Measurements from ENCODE around the gene CFAP46.

Gene CFAP46

DNA sequence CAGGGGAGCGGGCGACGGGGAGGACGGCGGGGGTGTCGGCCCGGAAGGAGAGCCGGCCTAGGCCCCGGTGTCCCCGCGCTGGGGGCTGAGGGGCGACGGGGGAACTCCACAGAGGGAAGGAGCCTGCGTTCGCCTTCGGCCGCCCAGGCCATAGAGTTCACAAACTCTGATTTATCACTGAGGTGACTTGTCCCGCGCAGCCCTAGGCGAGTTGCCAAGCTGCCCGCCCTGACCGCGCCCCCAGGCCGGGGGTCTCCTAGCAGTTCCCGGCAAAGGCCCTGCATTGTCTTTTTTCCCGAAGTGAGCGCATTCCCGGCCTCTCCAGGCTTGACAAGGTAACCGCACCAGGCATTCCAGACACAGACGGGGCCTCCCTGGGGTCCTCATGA lies 153.5 kb downstream of the CFAP46 start:
- Histone ChIP-seq H3K27me3 (ENCODE audit: insufficient read depth, low read length, poor library complexity, severe bottlenecking) (no peaks in the 10 kb centered on the region), H3K4me2 (ENCODE audit: low read depth, low read length, poor library complexity, severe bottlenecking) (no peak overlapping the region), H3K9me2 (replicated peaks; ENCODE audit: low read depth, low read length) (no peaks in the 10 kb centered on the region), H3K9ac (ENCODE audit: low read depth, low read length, poor library complexity, severe bottlenecking) (no peak overlapping the region), H3K79me2 (ENCODE audit: insufficient read depth, low read length) (no peaks in the 10 kb centered on the region), H3K36me3 (ENCODE audit: insufficient read depth, low read length) (no peaks in the 10 kb centered on the region), H3F3A (ENCODE audit: low read depth) (no peaks in the 10 kb centered on the region), H4K20me1 (ENCODE audit: insufficient read depth, low read length, poor library complexity, severe bottlenecking) (no peaks in the 10 kb centered on the region), H2AFZ (ENCODE audit: low read length) (no peak overlapping the region), H3K4me1 (ENCODE audit: insufficient read depth, low read length, poor library complexity, severe bottlenecking) (no peaks in the 10 kb centered on the region), H3K9me3 (ENCODE audit: insufficient read depth, low read depth, low read length) (no peaks in the 10 kb centered on the region), H3K4me3 (ENCODE audit: low read length, poor library complexity, severe bottlenecking) (no peak overlapping the region)
- TF ChIP-seq, protein P1, sequence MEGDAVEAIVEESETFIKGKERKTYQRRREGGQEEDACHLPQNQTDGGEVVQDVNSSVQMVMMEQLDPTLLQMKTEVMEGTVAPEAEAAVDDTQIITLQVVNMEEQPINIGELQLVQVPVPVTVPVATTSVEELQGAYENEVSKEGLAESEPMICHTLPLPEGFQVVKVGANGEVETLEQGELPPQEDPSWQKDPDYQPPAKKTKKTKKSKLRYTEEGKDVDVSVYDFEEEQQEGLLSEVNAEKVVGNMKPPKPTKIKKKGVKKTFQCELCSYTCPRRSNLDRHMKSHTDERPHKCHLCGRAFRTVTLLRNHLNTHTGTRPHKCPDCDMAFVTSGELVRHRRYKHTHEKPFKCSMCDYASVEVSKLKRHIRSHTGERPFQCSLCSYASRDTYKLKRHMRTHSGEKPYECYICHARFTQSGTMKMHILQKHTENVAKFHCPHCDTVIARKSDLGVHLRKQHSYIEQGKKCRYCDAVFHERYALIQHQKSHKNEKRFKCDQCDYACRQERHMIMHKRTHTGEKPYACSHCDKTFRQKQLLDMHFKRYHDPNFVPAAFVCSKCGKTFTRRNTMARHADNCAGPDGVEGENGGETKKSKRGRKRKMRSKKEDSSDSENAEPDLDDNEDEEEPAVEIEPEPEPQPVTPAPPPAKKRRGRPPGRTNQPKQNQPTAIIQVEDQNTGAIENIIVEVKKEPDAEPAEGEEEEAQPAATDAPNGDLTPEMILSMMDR (conservative IDR thresholded peaks at IDR 0.05; ENCODE audit: low read length): no peak
- TF ChIP-seq EZH2phosphoT487 (IDR thresholded peaks at IDR 0.05; ENCODE audit: borderline replicate concordance): no peak

DNA sequence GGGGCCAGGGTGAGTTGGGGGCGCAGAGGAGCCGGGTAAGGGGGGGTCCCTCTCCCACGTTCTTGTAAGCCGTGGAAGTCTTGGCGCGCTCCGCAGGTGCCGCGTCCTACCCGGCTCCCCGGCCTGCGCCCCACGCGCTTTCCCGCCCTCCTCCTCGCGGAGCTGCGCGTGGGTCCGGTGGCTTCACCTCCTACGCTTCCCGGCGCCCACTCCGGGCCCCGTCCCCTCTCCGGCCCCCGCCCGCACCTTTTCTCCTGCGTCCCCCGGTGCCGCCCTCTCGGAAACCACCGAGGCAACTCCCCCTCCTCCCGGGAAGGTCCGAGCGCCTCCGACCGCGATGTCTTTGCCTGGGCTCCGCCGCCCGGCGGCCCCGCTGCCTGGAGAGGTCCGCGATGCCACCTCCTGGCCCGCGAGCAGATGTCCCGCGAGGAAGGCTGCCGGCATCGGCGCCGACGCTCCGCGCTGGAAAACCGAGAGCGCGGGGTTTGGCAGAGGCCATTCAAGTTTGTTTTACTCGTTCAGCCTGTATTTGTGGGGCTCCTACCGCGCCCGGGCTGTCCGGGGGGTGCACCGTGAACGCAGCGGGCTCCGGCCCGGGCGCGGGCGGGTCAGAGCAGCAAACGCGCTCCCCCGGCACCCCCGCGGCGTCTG lies 154.1 kb downstream of the CFAP46 start:
- Histone ChIP-seq H3K4me1 (ENCODE audit: insufficient read depth, low read length, poor library complexity, severe bottlenecking) (no peaks in the 10 kb centered on the region), H3K79me2 (ENCODE audit: insufficient read depth, low read length) (no peaks in the 10 kb centered on the region), H3K36me3 (ENCODE audit: insufficient read depth, low read length) (0 out of 2 replicates have a peak, but pooled peaks cover 3% of the 10 kb centered on the region), H4K20me1 (ENCODE audit: insufficient read depth, low read length, poor library complexity, severe bottlenecking) (no peaks in the 10 kb centered on the region), H3F3A (ENCODE audit: low read depth) (no peaks in the 10 kb centered on the region), H2AFZ (ENCODE audit: low read length) (no peak overlapping the region), H3K9ac (ENCODE audit: low read depth, low read length, poor library complexity, severe bottlenecking) (no peak overlapping the region), H3K4me2 (ENCODE audit: low read depth, low read length, poor library complexity, severe bottlenecking) (no peak overlapping the region), H3K9me2 (replicated peaks; ENCODE audit: low read depth, low read length) (no peaks in the 10 kb centered on the region), H3K27me3 (ENCODE audit: insufficient read depth, low read length, poor library complexity, severe bottlenecking) (no peaks in the 10 kb centered on the region), H3K9me3 (ENCODE audit: insufficient read depth, low read depth, low read length) (no peaks in the 10 kb centered on the region), H3K4me3 (ENCODE audit: low read length, poor library complexity, severe bottlenecking) (no peak overlapping the region)
- no peak for TF ChIP-seq EZH2phosphoT487 (IDR thresholded peaks at IDR 0.05; ENCODE audit: borderline replicate concordance)
- TF ChIP-seq, protein P1 (conservative IDR thresholded peaks at IDR 0.05; ENCODE audit: low read length): no peak

DNA sequence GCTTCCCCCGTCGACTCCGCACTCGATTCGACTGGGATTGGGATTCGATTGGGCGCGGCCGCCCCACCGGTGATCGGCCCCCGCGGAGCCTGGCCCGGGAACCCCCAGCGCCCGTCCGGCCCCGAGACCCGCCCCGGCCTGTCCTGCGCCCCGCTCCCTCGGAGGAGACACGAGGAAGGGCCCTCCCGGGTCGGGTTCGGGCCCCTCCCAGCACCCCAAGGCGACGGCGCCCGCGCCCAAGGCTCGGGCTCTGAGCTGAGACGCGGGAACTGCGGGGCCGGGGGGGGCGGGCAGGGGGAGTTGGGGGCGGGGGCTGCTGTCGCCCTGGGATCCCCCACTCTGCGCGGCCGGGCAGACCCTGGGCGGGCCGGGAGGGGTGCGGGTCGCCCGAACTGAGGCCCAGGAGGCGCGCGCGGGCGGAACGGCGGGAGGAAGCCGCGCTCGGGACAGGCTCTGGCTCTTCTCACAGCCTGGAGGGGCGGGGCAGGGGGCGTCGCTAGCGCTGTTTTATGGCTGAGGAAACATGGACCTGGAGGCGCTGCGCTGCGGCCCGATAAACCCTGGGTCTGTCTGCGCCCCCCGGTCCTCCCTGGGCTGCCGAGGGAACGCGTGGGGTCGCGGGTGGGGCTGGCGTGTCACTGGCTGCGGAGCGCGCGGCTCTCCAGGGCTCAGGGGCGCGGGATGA lies 154.7 kb downstream of the CFAP46 start:
- no peak overlapping the region for H3K9ac ChIP-seq (ENCODE audit: low read depth, low read length, poor library complexity, severe bottlenecking)
- H3K27me3 ChIP-seq (ENCODE audit: insufficient read depth, low read length, poor library complexity, severe bottlenecking): no peaks in the 10 kb centered on the region
- no peak overlapping the region for H3K4me3 ChIP-seq (ENCODE audit: low read length, poor library complexity, severe bottlenecking)
- H2AFZ ChIP-seq (ENCODE audit: low read length): no peak overlapping the region
- H3K9me3 ChIP-seq (ENCODE audit: insufficient read depth, low read depth, low read length): no peaks in the 10 kb centered on the region
- no peak for TF ChIP-seq EZH2phosphoT487 (IDR thresholded peaks at IDR 0.05; ENCODE audit: borderline replicate concordance)
- TF ChIP-seq, protein P1 (conservative IDR thresholded peaks at IDR 0.05; ENCODE audit: low read length): no peak
- no peaks in the 10 kb centered on the region for H3K4me1 ChIP-seq (ENCODE audit: insufficient read depth, low read length, poor library complexity, severe bottlenecking)
- no peaks in the 10 kb centered on the region for H3K9me2 ChIP-seq (replicated peaks; ENCODE audit: low read depth, low read length)
- H3K36me3 ChIP-seq (ENCODE audit: insufficient read depth, low read length): 0 out of 2 replicates have a peak, but pooled peaks cover 7% of the 10 kb centered on the region
- no peaks in the 10 kb centered on the region for H3K79me2 ChIP-seq (ENCODE audit: insufficient read depth, low read length)
- no peaks in the 10 kb centered on the region for H3F3A ChIP-seq (ENCODE audit: low read depth)
- H3K4me2 ChIP-seq (ENCODE audit: low read depth, low read length, poor library complexity, severe bottlenecking): no peak overlapping the region
- no peaks in the 10 kb centered on the region for H4K20me1 ChIP-seq (ENCODE audit: insufficient read depth, low read length, poor library complexity, severe bottlenecking)
